Activated CD4-positive, alpha-beta T cell treated with anti-CD3 and anti-CD28 coated beads, Interleukin-2, amount 50 U/mL, for 4 hours (primary cell): ENCODE data around the gene CA5A.
"Not testable (repeated sequence)": the region's sequence is repeated elsewhere in the genome, so short reads cannot be mapped to it uniquely, and the experiment has no call there.

Source experiments
- DNase-seq, 2 experiments: peaks; one replicate each; pipeline ENCODE4 v3.0.0-alpha.2; 2020

The CA5A gene

DNA sequence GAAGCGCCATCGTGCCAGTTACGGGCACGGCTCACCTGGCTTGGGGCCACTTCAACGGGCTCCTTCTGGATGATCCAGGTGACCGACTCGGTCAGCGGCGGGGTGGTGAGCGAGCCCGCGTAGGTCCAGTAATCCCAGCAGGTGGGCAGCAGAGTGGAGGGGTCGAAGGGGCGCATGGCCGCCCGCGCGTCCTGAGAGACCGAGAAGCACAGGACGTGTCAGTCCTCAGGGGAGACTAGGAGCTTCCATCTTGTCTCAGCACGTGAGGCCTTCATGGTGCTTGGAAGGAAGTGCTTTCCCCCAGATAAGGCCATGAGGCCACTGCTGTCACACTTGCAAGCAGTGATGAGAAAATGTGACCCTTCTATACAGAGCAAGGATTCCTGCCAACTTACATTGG, 44.6 kb downstream of the CA5A start:
- DNase-seq, result no peak

DNA sequence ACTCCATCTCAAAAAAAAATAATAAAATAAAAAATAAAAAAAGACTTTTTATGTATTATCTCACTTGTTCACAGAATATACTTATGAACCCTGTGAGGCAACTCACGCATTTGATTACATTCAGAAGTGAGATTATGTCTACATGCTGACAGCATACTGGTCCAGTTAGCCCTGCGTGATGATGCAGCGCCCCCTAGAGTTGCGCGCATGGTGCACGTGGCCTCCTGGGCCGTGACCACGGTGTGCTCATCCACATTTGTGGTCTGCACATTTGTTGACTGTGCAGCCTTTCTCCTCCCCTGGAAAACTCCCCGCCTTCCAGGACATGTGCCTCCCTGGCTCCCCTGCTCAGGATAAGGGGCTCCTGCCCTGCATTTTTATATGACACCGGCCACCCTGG, 46.6 kb downstream of the CA5A start:
- DNase-seq, result peak in 1 of 2 experiments; percentile 36

- DNase-seq, result not testable (repeated sequence)
These were observed 48.0 kb downstream of the CA5A start for GRCh38 chr16:87888346-87888745.

GRCh38 chr16:87887931-87888330, 48.4 kb downstream of the CA5A start:
- DNase-seq, result not testable (repeated sequence)

GRCh38 chr16:87885371-87885967, 50.9 kb downstream of the CA5A start:
- not testable (repeated sequence) for DNase-seq

- DNase-seq, result no peak
These were observed 53.8 kb downstream of the CA5A start for GRCh38 chr16:87882436-87883019.

GRCh38 chr16:87881324-87882200, 54.8 kb downstream of the CA5A start:
- DNase-seq, result no peak

DNA sequence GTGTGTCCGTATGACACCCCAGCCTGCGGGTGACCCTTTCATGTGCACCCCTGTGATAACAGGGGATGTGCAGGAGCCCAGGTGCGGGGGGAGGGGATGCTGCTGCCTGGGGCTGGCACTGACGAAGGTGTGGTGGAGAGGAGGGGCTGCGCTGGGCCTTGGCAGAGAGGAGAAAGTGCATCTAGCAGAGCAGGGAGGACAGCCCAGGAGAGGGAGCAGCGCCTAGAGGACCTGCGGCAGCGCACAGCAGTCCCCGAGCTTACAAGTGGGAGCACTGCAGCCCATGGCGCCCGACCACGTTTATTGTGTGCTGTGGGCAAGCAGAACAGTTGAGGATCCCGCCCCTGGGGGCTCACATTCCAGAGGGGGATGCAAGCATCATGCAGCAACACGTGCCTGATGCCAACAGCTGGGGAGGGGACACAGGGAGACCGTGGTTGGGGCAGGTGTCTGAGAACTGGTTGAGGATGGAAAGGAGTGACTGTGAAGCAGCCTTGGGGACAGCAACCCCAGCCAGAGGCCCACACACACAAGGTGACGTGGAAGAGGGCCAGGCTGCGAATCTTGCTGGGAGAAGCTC, 56.1 kb downstream of the CA5A start:
- no peak for DNase-seq

GRCh38 chr16:87879411-87880013, 56.8 kb downstream of the CA5A start:
- DNase-seq, result not testable (repeated sequence)

DNA sequence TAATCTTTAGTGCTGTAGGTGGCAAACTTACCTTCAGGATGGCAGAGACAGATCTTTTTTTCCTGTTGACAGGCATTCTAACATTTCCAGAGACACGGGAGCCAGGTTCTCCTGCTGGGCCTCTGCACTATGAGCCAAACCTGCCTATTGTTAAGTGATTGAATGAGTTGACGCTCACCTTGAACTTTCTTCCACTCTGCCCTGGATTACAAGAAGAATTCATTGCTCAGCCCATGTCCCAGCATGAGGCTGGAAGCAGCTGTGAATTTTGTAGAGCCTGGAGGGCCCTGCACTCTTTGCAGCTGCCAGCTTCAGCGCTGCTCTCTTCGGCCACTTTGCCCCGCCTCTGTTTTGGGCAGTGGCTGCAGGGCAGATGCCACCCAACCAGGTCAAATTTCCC, 57.6 kb downstream of the CA5A start:
- no peak for DNase-seq

DNA sequence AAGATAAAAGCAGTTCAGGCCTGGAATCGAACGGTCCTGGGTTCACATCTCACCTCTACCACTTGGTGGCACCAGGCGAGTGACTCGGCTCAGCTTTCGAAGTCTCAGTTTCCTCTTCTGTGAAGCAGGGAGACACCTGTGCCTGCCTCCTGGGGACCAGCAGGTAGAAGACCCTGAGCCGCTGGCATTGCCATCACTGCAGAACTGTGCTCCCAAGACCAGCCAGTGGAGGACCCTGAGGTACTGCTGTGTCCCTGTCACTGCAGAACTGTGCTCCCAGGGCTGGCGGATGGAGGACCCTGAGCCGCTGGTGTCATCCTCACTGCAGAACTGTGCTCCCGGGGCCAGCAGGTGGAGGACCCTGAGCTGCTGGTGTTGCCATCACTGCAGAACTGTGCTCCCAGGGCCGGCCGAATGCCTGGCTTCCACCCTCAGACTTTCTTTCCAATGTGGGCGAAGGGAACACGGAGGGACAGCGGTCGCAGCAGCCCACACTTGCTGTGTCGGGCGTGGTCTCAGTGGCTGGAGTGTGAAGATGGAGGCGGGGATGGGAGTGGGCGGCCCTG, 58.3 kb downstream of the CA5A start:
- DNase-seq, result no peak

- peak; percentile 82 to 87 for DNase-seq
These were observed 61.5 kb downstream of the CA5A start for GRCh38 chr16:87874639-87875427.

GRCh38 chr16:87870418-87871291, 65.7 kb downstream of the CA5A start:
- not testable (repeated sequence) for DNase-seq

DNA sequence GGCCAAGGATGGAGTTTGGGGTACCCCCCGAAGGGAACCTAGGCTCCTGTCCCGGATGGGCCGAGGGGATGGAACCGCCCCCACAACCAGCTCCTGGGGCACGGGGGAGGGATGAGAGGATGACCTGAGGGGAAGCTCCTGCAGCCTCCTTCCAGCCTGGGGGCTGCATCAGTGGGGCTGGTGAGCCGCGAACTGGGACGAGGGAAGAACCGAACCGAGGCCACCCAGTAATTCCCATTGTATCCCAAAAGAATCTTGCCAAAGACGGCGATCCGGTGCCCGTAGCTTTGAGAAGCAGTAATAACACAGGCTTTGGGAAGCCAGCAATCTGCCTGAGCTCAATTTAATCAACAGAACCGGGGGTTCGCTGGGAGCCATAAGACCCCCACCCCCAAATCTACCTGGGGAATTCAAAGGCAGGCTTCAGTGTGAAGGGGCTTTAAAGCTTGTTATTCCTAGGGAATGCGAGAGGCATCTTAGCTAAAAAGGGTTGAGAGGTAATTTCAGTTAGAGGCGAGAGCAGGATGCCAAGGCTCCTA, 66.4 kb downstream of the CA5A start:
- not testable (repeated sequence) for DNase-seq

- peak; percentile 84 to 87 for DNase-seq
These were observed 67.1 kb downstream of the CA5A start, which contains the start of gene SLC7A5 for GRCh38 chr16:87869061-87869878. Gene SLC7A5 (minus strand): TSS chr16:87869507. CDS start chr16:87869422, 85 bp downstream.

DNA sequence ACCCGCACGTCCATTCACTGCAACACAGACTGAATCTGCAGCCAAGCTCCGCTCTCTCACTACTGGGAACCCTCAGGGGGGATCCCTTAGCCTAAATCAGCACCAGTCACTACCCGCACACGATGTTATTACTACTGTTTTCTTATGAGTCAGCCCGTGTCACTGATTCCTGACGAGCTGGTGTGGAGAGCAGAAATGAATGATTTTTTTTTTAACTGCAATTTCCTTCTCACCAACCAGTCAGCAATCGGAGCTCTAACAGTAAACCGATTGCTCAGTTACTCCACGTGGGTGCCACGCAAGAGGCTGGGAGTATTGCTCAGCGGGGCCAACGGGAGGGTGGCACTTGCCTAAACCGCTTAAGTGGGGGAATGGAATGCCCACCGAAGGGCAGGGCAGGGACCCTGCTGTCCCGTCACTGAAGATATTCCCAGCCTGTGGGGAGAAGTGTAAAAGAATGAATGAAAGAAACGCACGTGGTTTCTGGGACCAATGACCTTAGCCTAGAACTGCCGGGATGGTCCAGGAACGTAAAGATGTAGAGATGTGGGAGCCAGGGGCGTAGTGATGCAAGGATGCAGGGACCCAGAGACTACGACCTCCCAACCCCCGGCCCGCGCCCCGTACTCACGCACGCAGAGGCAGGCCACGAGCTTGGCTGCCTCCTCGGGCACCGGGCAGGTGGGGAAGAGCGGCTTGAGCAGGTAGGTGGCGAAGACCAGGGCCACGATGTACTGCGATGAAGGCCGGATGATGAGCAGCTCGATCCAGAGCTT, 67.9 kb downstream of the CA5A start:
- peak; percentile 75 to 80 for DNase-seq

DNA sequence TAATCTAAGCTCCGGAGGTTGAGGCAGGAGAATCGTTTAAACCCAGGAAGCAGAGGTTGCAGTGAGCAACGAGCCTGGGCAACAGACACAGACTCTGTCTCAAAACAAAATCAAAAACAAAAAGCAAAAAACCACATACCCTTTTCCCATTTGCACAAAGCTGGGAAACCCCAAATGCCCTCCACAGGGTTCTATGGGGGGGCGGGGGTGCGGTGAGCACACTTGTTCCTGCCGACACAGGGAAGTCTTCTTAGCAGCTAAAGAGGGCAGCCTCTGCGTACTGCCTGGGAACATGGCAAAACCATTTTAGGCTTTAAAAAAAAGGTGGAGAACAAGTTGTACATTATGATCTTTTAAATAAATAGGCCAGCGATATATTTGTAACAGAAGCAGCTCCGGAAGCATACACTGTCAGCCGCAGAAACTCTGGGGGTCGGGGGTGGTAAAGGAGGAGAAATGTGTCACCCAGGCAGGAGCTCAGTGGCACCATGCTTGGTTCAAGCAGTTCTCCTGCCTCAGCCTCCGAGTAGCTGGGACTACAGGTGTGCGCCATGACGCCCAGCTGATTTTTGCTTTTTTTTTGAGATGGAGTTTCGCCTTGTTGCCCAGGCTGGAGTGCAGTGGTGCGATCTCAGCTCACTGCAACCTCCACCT, 70.3 kb downstream of the CA5A start:
- DNase-seq, result peak; percentile 57 to 61
